A549 (cell line): ENCODE measurements around the gene ZNRF3. TPM values are rescaled to one million over a fixed set of nuclear protein-coding genes. Genes with fewer than 3 reads are reported as not detected.

Experiments used
- ATAC-seq, 2 experiments: fragments of 200-7000 bp in 1 of 2; fragments of >200 bp in 1 of 2; cut with Nextera tagmentation in 1 of 2; cut with Tn5 transposase in 1 of 2; 3 replicates each; pipeline versions ENCODE4 v1.8.0 to v1.9.1; 2018 to 2020; ENCODE audit warnings: mild to moderate bottlenecking in 1 of 2, moderate library complexity in 1 of 2
- CTCF ChIA-PET: fragments of 300-600 bp; sonication (Branson Sonifier 250); formaldehyde crosslinking; extraction: SDS; loops from one replicate; lab custom pipeline; 2021; ENCODE audit warnings: antibody characterized with exemption, inconsistent platforms; lab: Yijun Ruan, JAX
- POLR2A ChIA-PET: fragments of 350-600 bp; formaldehyde crosslinking; extraction: SDS; loops from one replicate; lab custom pipeline; 2021; ENCODE audit warnings: antibody characterized with exemption, inconsistent platforms; lab: Yijun Ruan, JAX
- DNase-seq, 2 experiments: peaks; one replicate each; pipeline versions ENCODE4 v3.0.0 to v3.0.0-alpha.2; 2011 to 2016; ENCODE audit warnings: low read depth in 1 of 2, low spot score in 1 of 2
- FAIRE-seq: peaks from 2 replicates; lab custom pipeline; 2011; peaks lifted over from hg19 to GRCh38; lab: Jason Lieb, UNC
- H3K27ac ChIP-seq, 2 experiments: fragments of >200 bp; sonication (Bioruptor Twin); formaldehyde crosslinking; 3 replicates each; pipeline ENCODE4 v1.5.1; 2016 to 2017
- H3K4me1 ChIP-seq: fragments of >200 bp; sonication (Bioruptor Twin); formaldehyde crosslinking; 3 replicates; pipeline ENCODE4 v1.6.1; 2016
- H3K4me2 ChIP-seq: fragments of >200 bp; sonication (Bioruptor Twin); formaldehyde crosslinking; 3 replicates; pipeline ENCODE4 v1.6.1; 2016
- H3K4me3 ChIP-seq: fragments of >200 bp; sonication (Bioruptor Twin); formaldehyde crosslinking; 3 replicates; pipeline ENCODE4 v1.5.1; 2016
- H3K9me3 ChIP-seq: fragments of >200 bp; sonication (Bioruptor Twin); formaldehyde crosslinking; 3 replicates; pipeline ENCODE4 v1.6.1; 2016
- BHLHE40 ChIP-seq: IDR thresholded peaks from 2 replicates; pipeline ENCODE4 v1.6.1; 2012; ENCODE audit warnings: low read depth, low read length, inconsistent platforms
- CEBPB ChIP-seq, 2 experiments: fragments of >200 bp in 1 of 2; sonication (Bioruptor Twin) in 1 of 2; formaldehyde crosslinking in 1 of 2; IDR thresholded peaks; 2 replicates each; pipeline ENCODE4 v1.6.1; 2012 to 2016
- CHD2 ChIP-seq: fragments of 150-350 bp; IDR thresholded peaks from 2 replicates; pipeline ENCODE4 v1.6.1; 2014; ENCODE audit warnings: low read length; ENCODE audit not compliant: partially characterized antibody
- CHD4 ChIP-seq: fragments of 200-600 bp; sonication (generic); IDR thresholded peaks from 2 replicates; pipeline ENCODE4 v1.6.1; 2016; ENCODE audit warnings: antibody characterized with exemption, mild to moderate bottlenecking, borderline replicate concordance
- EHF ChIP-seq: fragments of 250-450 bp; sonication (Bioruptor Pico); IDR thresholded peaks from 2 replicates; pipeline ENCODE4 v1.5.0; 2020; ENCODE audit warnings: mild to moderate bottlenecking
- FOXS1 ChIP-seq: fragments of 250-450 bp; sonication (Bioruptor Pico); IDR thresholded peaks from 2 replicates; pipeline ENCODE4 v1.5.0; 2020; ENCODE audit warnings: mild to moderate bottlenecking, moderate library complexity
- HDAC2 ChIP-seq: fragments of 200-600 bp; sonication (generic); IDR thresholded peaks from 2 replicates; pipeline ENCODE4 v1.6.1; 2016
- HEYL ChIP-seq: fragments of 250-450 bp; sonication (Bioruptor Pico); IDR thresholded peaks from 2 replicates; pipeline ENCODE4 v1.8.0; 2021; ENCODE audit warnings: mild to moderate bottlenecking, moderate library complexity
- JUN ChIP-seq, 2 experiments: fragments of >200 bp; sonication (Bioruptor Twin); formaldehyde crosslinking; IDR thresholded peaks; 2 replicates in 1 of 2; 3 replicates in 1 of 2; pipeline ENCODE4 v1.6.1; 2016 to 2017
- KDM5A ChIP-seq: fragments of 200-600 bp; sonication (generic); IDR thresholded peaks from 2 replicates; pipeline ENCODE4 v1.6.1; 2016; ENCODE audit warnings: antibody characterized with exemption, mild to moderate bottlenecking
- MAZ ChIP-seq: fragments of 150-350 bp; IDR thresholded peaks from 2 replicates; pipeline ENCODE4 v1.6.1; 2014; ENCODE audit warnings: antibody characterized with exemption, low read depth, low read length, borderline replicate concordance
- NFE2L2 ChIP-seq: fragments of 150-350 bp; conservative IDR thresholded peaks from 2 replicates; pipeline ENCODE4 v1.6.1; 2014; ENCODE audit warnings: low read length
- NR3C1 ChIP-seq: fragments of >200 bp; sonication (Bioruptor Twin); formaldehyde crosslinking; IDR thresholded peaks from 3 replicates; pipeline ENCODE4 v1.6.1; 2017
- PHF8 ChIP-seq: fragments of 200-600 bp; sonication (generic); IDR thresholded peaks from 2 replicates; pipeline ENCODE4 v1.6.1; 2016; ENCODE audit warnings: low read depth, mild to moderate bottlenecking, antibody characterized with exemption, moderate library complexity, borderline replicate concordance
- POLR2A ChIP-seq: IDR thresholded peaks from 2 replicates; pipeline ENCODE4 v1.6.1; 2012; ENCODE audit warnings: mild to moderate bottlenecking, low read length
- POLR2AphosphoS2 ChIP-seq: conservative IDR thresholded peaks from 2 replicates; pipeline ENCODE4 v1.6.1; 2012; ENCODE audit warnings: low read length, improper control_type of control experiment, inconsistent platforms
- RAD21 ChIP-seq, 2 experiments: fragments of >200 bp in 1 of 2; sonication (Bioruptor Twin) in 1 of 2; formaldehyde crosslinking in 1 of 2; IDR thresholded peaks in 1 of 2; conservative IDR thresholded peaks in 1 of 2; 2 replicates in 1 of 2; 3 replicates in 1 of 2; pipeline ENCODE4 v1.6.1; 2012 to 2018; ENCODE audit warnings: inconsistent platforms in 1 of 2
- SMC3 ChIP-seq: fragments of >200 bp; sonication (Bioruptor Twin); formaldehyde crosslinking; IDR thresholded peaks from 3 replicates; pipeline ENCODE4 v1.6.1; 2018; ENCODE audit warnings: inconsistent platforms
- SREBF2 ChIP-seq: fragments of 450-650 bp; IDR thresholded peaks from 2 replicates; pipeline ENCODE4 v1.6.1; 2014; ENCODE audit warnings: mild to moderate bottlenecking, moderate library complexity
- TFCP2L1 ChIP-seq: fragments of 250-450 bp; sonication (Bioruptor Pico); IDR thresholded peaks from 2 replicates; pipeline ENCODE4 v1.5.0; 2021; ENCODE audit warnings: mild to moderate bottlenecking
- TP53 ChIP-seq: fragments of 250-450 bp; sonication (Bioruptor Pico); IDR thresholded peaks from 2 replicates; pipeline ENCODE4 v1.5.0; 2021; ENCODE audit warnings: mild to moderate bottlenecking, moderate library complexity
- ZSCAN20 ChIP-seq: fragments of 250-450 bp; sonication (Bioruptor Pico); IDR thresholded peaks from 2 replicates; pipeline ENCODE4 v1.8.0; 2022; ENCODE audit warnings: mild to moderate bottlenecking, moderate library complexity
- WGBS: methylation state at CpG from one replicate; pipeline ENCODE4 v1.1.6; 2017; ENCODE audit errors: missing lambda C conversion rate; 5-methylcytosine and 5-hydroxymethylcytosine counted together
- polyA plus RNA-seq, 4 experiments: library from polyadenylated mRNA; depleted of rRNA in 3 of 4; stranded (reverse); fragments of >200 nt; fragmentation: RNase III in 1 of 4; extraction: RNeasy Plus Mini Kit Qiagen cat#74134 plus additional on column Dnase treatment in 1 of 4; gene quantifications; 2 replicates in 3 of 4; 3 replicates in 1 of 4; pipeline ENCODE4 v1.2.3, GENCODE V29; 2011 to 2017
- TF ChIP-seq, protein P1 (sequence below): fragments of 150-350 bp; IDR thresholded peaks from 2 replicates; pipeline ENCODE4 v1.6.1; 2014; ENCODE audit warnings: low read depth, mild to moderate bottlenecking, low read length
- TF ChIP-seq, protein P2 (sequence below): IDR thresholded peaks from 2 replicates; pipeline ENCODE4 v1.6.1; 2012
- TF ChIP-seq, protein P3 (sequence below): IDR thresholded peaks from 2 replicates; pipeline ENCODE4 v1.6.1; 2012; ENCODE audit warnings: low read depth, borderline replicate concordance
- TF ChIP-seq, protein P4 (sequence below): fragments of 250-450 bp; sonication (Bioruptor Pico); IDR thresholded peaks from 2 replicates; pipeline ENCODE4 v1.5.0; 2020; ENCODE audit warnings: low read depth, mild to moderate bottlenecking, moderate library complexity

The ZNRF3 gene
- polyA plus RNA-seq, 2 of the 4 experiments (the other 2 are of a cell fraction), result 4.6 to 6.9 TPM

DNA sequence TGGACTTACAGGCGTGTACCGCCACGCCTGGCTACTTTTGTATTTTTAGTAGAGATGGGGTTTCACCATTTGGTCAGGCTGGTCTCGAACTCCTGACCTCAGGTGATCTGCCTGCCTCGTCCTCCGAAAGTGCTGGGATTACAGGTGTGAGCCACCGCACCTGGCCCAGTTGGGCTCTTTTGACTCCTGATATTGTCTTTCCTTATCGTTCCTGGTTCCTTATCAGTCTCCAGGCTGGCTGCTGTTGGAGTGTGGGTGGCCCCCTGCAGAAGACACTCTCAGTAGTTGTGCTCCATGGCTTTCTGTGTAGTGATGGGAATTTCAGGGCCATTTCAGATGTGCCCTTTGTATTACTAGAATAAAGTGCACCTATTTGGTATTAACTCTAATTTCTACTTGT is 123.0 kb downstream of the ZNRF3 start:
- H3K4me3 ChIP-seq, result no peak overlapping the region
- H3K9me3 ChIP-seq, result no peaks in the 10 kb centered on the region
- FAIRE-seq (no peak), DNase-seq (no peak)
- 79% methylated on average over 8 of the region's 8 CpGs for WGBS
- H3K27ac ChIP-seq, result no peak overlapping the region
- CTCF ChIA-PET, result interaction anchor here (0.7 to 1.4 kb wide), 2 partner anchors 15 to 20 kb away, joined by 3 read pairs; no protein-coding TSS in a partner anchor
- TF ChIP-seq CEBPB (IDR thresholded peaks at IDR 0.05) (no peak), BHLHE40 (no peak), EHF (no peak), RAD21 (conservative IDR thresholded peaks at IDR 0.05 in 1 of 2, IDR thresholded peaks at IDR 0.05 in 1 of 2) (no peak), NFE2L2 (no peak), TFCP2L1 (no peak), JUN (IDR thresholded peaks at IDR 0.05) (no peak), MAZ (no peak), POLR2AphosphoS2 (no peak), SREBF2 (no peak), ZSCAN20 (CRISPR knock-in tag) (no peak), HDAC2 (no peak), HEYL (no peak)
- TF ChIP-seq, protein P1, sequence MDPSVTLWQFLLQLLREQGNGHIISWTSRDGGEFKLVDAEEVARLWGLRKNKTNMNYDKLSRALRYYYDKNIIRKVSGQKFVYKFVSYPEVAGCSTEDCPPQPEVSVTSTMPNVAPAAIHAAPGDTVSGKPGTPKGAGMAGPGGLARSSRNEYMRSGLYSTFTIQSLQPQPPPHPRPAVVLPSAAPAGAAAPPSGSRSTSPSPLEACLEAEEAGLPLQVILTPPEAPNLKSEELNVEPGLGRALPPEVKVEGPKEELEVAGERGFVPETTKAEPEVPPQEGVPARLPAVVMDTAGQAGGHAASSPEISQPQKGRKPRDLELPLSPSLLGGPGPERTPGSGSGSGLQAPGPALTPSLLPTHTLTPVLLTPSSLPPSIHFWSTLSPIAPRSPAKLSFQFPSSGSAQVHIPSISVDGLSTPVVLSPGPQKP, result no peak
- TF ChIP-seq, protein P2, sequence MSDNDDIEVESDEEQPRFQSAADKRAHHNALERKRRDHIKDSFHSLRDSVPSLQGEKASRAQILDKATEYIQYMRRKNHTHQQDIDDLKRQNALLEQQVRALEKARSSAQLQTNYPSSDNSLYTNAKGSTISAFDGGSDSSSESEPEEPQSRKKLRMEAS, result no peak
- TF ChIP-seq, protein P3, sequence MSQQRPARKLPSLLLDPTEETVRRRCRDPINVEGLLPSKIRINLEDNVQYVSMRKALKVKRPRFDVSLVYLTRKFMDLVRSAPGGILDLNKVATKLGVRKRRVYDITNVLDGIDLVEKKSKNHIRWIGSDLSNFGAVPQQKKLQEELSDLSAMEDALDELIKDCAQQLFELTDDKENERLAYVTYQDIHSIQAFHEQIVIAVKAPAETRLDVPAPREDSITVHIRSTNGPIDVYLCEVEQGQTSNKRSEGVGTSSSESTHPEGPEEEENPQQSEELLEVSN, result no peak
- TF ChIP-seq, all 56 proteins: peak for 0
- no peak for ATAC-seq
- POLR2A ChIA-PET, result no interaction called here
- peaks cover 16% of the 10 kb centered on the region for H3K4me1 ChIP-seq
- no peak overlapping the region for H3K4me2 ChIP-seq

DNA sequence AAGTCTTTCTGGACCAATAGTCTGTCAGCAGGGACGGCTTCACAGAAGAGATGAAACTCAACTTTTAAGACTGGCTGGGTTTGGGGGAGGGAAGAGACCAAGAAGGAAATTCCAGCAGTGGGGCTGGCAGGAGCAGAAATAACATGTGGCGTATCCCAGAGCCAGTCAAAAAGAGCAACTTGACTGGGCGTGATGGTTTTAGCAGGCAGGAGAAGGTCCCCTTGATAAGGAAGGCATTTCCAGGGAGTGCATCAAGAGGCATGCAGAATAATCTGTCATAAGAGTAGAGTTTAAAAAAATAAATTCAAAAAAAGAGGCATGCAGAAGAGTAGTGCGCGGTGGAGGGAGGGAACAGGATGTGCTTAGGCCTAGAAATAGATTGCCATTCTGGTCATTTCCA is 125.8 kb downstream of the ZNRF3 start:
- TF ChIP-seq, protein P4, sequence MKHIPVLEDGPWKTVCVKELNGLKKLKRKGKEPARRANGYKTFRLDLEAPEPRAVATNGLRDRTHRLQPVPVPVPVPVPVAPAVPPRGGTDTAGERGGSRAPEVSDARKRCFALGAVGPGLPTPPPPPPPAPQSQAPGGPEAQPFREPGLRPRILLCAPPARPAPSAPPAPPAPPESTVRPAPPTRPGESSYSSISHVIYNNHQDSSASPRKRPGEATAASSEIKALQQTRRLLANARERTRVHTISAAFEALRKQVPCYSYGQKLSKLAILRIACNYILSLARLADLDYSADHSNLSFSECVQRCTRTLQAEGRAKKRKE (CRISPR knock-in tag), result no peak
- TF ChIP-seq PHF8 (no peak), BHLHE40 (no peak), CHD4 (no peak)
- ChIA-PET POLR2A (no interaction called here), CTCF (no interaction called here)
- 93% methylated on average over 5 of the region's 5 CpGs for WGBS
- Histone ChIP-seq H3K4me2 (no peak overlapping the region), H3K4me3 (no peak overlapping the region), H3K9me3 (no peaks in the 10 kb centered on the region), H3K4me1 (peaks cover 9% of the 10 kb centered on the region), H3K27ac (no peak overlapping the region)
- FAIRE-seq (no peak), ATAC-seq (no peak), DNase-seq (no peak)

DNA sequence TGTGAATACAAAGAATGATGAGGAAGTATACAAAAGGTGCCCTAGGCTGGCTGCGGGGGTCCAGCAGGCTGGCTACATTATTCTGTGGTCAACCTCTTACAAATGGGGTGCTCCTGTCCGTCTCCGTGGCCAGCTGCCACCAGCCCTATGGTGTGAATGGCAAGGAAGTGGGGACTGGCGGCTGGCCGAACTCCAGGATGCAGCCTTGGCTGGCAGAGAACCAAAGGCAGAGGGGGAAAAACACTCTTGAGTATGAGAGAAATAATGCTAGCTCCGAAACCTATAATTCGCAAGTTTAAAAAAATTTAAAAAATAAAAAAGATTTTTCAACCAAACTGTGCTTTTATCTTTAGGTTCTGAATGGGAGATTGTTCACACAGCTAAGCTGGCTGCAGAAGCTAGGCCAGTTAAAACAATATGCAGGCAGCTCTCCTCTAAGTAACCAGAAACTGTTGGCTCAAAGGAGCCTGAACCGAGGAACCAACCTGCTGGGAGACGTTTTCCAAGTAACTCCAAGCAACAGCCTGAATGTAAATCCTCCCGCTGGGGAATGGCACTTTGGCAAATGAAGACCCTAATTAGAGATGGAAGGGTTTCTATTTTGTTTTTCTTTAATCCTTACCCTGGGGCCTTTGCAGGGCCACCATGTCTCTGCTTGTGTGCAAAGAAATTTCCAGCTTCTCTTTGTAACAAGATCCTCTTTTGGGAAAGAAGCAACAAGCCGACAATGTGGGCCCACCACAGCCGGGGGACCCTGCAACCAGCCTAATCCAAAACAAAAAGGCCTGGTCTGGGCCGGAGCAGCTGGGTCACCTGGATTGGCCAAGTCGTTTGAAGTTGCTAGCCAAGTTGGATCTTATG is 128.1 kb downstream of the ZNRF3 start:
- Histone ChIP-seq H3K9me3 (no peaks in the 10 kb centered on the region), H3K4me1 (peaks cover 9% of the 10 kb centered on the region), H3K4me2 (no peak overlapping the region), H3K27ac (no peak overlapping the region), H3K4me3 (no peak overlapping the region)
- FAIRE-seq, result no peak
- no peak for TF ChIP-seq KDM5A
- no peak for TF ChIP-seq SMC3
- TF ChIP-seq POLR2A, result no peak
- TF ChIP-seq TP53, result no peak
- no peak for TF ChIP-seq RAD21 (conservative IDR thresholded peaks at IDR 0.05 in 1 of 2, IDR thresholded peaks at IDR 0.05 in 1 of 2)
- TF ChIP-seq MAZ, result no peak
- TF ChIP-seq NR3C1, result no peak
- TF ChIP-seq CHD2, result no peak
- TF ChIP-seq FOXS1 (CRISPR knock-in tag), result no peak
- ChIA-PET POLR2A (no interaction called here), CTCF (interaction anchor here (4.1 kb wide), 1 partner anchor 29 kb away, joined by 18 read pairs; no protein-coding TSS in a partner anchor)
- 93% methylated on average over 11 of the region's 14 CpGs for WGBS
- DNase-seq, result no peak
- no peak for ATAC-seq
